ENCODE data around the gene SEPTIN2. TPM values are rescaled to one million over a fixed set of nuclear protein-coding genes. Genes with fewer than 3 reads are reported as not detected.

SEPTIN2 gene
- total and polyA plus RNA-seq, 5 donors from 2014 or later, result 131 to 191 (median 160) TPM

DNA sequence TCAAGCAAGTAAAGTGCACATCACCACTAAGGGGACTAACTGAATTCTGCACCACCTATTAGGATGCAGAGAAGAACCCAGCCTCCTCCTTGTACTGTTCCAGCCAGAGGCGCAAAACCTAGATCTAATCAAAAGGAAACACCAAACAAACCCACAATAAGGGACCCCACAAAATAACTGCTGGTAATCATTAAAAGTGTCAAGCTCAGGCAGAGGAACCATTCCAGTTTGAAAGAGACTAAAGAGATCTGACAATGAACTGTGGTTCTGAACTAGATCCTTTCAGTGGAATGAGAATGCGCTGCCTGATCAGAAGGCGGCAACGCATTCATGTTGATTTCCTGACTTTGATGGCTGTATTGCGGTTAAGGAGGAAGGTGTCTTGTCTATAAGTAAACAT, 17.1 kb upstream of the SEPTIN2 start:
- H3K4me3 ChIP-seq (ENCODE audit: low read depth, low read length), result peak overlapping the region; percentile 55
- H3K36me3 ChIP-seq (ENCODE audit: control insufficient read depth, insufficient read depth, low read length), result peaks cover 7% of the 10 kb centered on the region
- H3K27me3 ChIP-seq (ENCODE audit: control insufficient read depth, insufficient read depth, low read length), result no peaks in the 10 kb centered on the region
- H3K9me3 Mint-ChIP-seq, result no peaks in the 10 kb centered on the region
- peaks cover 32 to 70% (median 56%) of the 10 kb centered on the region in 4 donors for H3K4me1 Mint-ChIP-seq
- H3K27ac Mint-ChIP-seq, result peak overlapping the region; percentile 1 to 39 (median 28)
- no peaks in the 10 kb centered on the region for H3K9me3 ChIP-seq (ENCODE audit: control insufficient read depth in 2 of 2, low read length in 2 of 2)
- ATAC-seq (ENCODE audit: low read depth in 2 of 2) (peak; percentile 31 to 39), DNase-seq (peak in 1 of 3 donors; percentile 26)
- no peak overlapping the region for H3K27ac ChIP-seq (ENCODE audit: insufficient read depth, low read length, poor library complexity, severe bottlenecking)
- H3K27me3 Mint-ChIP-seq, result no peaks in the 10 kb centered on the region
- peaks cover 20% of the 10 kb centered on the region for H3K4me1 ChIP-seq (ENCODE audit: control insufficient read depth, insufficient read depth, low read length, poor library complexity, severe bottlenecking)
- H3K4me3 Mint-ChIP-seq, result peak overlapping the region; percentile 17 to 70 (median 62)
- H3K36me3 Mint-ChIP-seq, result peaks cover 15% of the 10 kb centered on the region

DNA sequence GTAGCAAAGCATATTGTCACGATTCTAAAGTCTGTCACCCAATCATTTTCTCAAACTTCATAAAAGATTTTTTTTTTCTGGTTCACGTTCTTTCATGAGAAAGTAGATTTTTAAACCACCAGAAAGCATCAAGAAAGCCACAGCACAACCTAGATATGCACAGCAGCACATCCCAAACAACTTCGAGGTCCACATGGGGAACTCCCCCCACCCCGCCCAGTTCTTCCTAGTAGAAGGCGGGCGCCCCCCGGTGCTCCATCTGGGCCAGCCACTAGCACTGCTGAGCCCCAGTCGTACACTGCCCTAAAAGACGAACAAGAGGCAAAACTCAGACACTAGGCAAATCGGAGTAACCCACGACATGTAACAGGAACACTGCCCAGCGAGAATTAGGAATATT, 15.7 kb upstream of the SEPTIN2 start:
- Mint-ChIP-seq H3K27ac (peak overlapping the region in 1 of 3 donors; percentile 60), H3K4me1 (peaks cover 31 to 76% (median 60%) of the 10 kb centered on the region in 4 donors), H3K4me3 (peak overlapping the region in 3 of 4 donors; percentile 4 to 38 (median 37)), H3K36me3 (peaks cover 15% of the 10 kb centered on the region), H3K9me3 (no peaks in the 10 kb centered on the region), H3K27me3 (no peaks in the 10 kb centered on the region)
- no peak for DNase-seq
- H3K4me1 ChIP-seq (ENCODE audit: control insufficient read depth, insufficient read depth, low read length, poor library complexity, severe bottlenecking), result peaks cover 20% of the 10 kb centered on the region
- H3K9me3 ChIP-seq (ENCODE audit: control insufficient read depth in 2 of 2, low read length in 2 of 2), result no peaks in the 10 kb centered on the region
- no peak for ATAC-seq (ENCODE audit: low read depth in 2 of 2)
- no peak overlapping the region for H3K4me3 ChIP-seq (ENCODE audit: low read depth, low read length)
- peaks cover 7% of the 10 kb centered on the region for H3K36me3 ChIP-seq (ENCODE audit: control insufficient read depth, insufficient read depth, low read length)
- no peak overlapping the region for H3K27ac ChIP-seq (ENCODE audit: insufficient read depth, low read length, poor library complexity, severe bottlenecking)
- no peaks in the 10 kb centered on the region for H3K27me3 ChIP-seq (ENCODE audit: control insufficient read depth, insufficient read depth, low read length)

- Histone ChIP-seq H3K36me3 (ENCODE audit: control insufficient read depth, insufficient read depth, low read length) (peaks cover 5% of the 10 kb centered on the region), H3K27ac (ENCODE audit: insufficient read depth, low read length, poor library complexity, severe bottlenecking) (no peak overlapping the region), H3K27me3 (ENCODE audit: control insufficient read depth, insufficient read depth, low read length) (no peaks in the 10 kb centered on the region), H3K4me3 (ENCODE audit: low read depth, low read length) (no peak overlapping the region), H3K9me3 (ENCODE audit: control insufficient read depth in 2 of 2, low read length in 2 of 2) (no peaks in the 10 kb centered on the region), H3K4me1 (ENCODE audit: control insufficient read depth, insufficient read depth, low read length, poor library complexity, severe bottlenecking) (peaks cover 20% of the 10 kb centered on the region)
- H3K27ac Mint-ChIP-seq, result no peak overlapping the region
- no peaks in the 10 kb centered on the region for H3K9me3 Mint-ChIP-seq
- DNase-seq, result no peak
- H3K4me3 Mint-ChIP-seq, result no peak overlapping the region
- H3K27me3 Mint-ChIP-seq, result no peaks in the 10 kb centered on the region
- peaks cover 5% of the 10 kb centered on the region for H3K36me3 Mint-ChIP-seq
- H3K4me1 Mint-ChIP-seq, result peaks cover 21 to 68% (median 52%) of the 10 kb centered on the region in 4 donors
- ATAC-seq (ENCODE audit: low read depth in 2 of 2), result no peak
Measured at GRCh38 chr2:241302083-241302482, 13.6 kb upstream of the SEPTIN2 start.

- no peak for ATAC-seq (ENCODE audit: low read depth in 2 of 2)
- no peaks in the 10 kb centered on the region for H3K9me3 Mint-ChIP-seq
- H3K27me3 Mint-ChIP-seq, result no peaks in the 10 kb centered on the region
- Histone ChIP-seq H3K4me1 (ENCODE audit: control insufficient read depth, insufficient read depth, low read length, poor library complexity, severe bottlenecking) (peaks cover 20% of the 10 kb centered on the region), H3K4me3 (ENCODE audit: low read depth, low read length) (no peak overlapping the region), H3K36me3 (ENCODE audit: control insufficient read depth, insufficient read depth, low read length) (no peaks in the 10 kb centered on the region), H3K27me3 (ENCODE audit: control insufficient read depth, insufficient read depth, low read length) (no peaks in the 10 kb centered on the region), H3K27ac (ENCODE audit: insufficient read depth, low read length, poor library complexity, severe bottlenecking) (no peak overlapping the region), H3K9me3 (ENCODE audit: control insufficient read depth in 2 of 2, low read length in 2 of 2) (no peaks in the 10 kb centered on the region)
- peaks cover 17 to 68% (median 50%) of the 10 kb centered on the region in 4 donors for H3K4me1 Mint-ChIP-seq
- no peak for DNase-seq
- peak overlapping the region; percentile 46 to 64 (median 64) for H3K27ac Mint-ChIP-seq
- peak overlapping the region in 2 of 4 donors; percentile 13 to 40 for H3K4me3 Mint-ChIP-seq
- no peaks in the 10 kb centered on the region for H3K36me3 Mint-ChIP-seq
Measured at GRCh38 chr2:241302759-241303651, 12.7 kb upstream of the SEPTIN2 start.

DNA sequence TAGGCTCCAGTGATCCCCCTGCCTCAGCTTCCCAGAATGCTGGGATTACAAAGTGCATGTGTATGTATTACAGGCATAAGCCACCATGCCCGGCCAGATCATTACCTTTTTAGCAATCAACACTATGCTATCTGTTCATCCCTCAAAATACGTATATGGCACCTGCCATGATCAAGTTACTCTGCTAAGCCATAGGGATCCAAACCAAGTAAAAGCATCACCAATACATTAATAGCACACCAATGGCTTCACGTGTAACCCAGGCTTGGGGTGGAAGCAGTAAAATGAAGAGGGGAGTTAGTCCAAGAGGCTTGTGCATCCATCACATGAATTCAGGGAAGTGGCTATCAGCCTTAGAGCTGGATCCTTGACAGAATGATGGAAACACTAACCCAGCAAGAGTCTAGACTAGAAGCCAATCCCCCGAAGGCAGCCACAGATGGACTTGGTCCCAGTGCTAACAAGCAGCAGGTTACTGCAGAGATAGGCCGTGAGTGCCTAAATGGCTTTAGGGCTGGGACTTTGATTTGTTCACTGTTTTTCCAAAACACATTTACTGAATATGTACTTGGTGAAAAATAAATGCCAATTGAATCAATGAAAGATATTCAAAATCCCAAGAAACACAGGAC, 11.6 kb upstream of the SEPTIN2 start:
- no peak overlapping the region for H3K4me3 ChIP-seq (ENCODE audit: low read depth, low read length)
- H3K4me1 Mint-ChIP-seq, result peaks cover 10 to 71% (median 49%) of the 10 kb centered on the region in 4 donors
- no peak overlapping the region for H3K27ac ChIP-seq (ENCODE audit: insufficient read depth, low read length, poor library complexity, severe bottlenecking)
- no peaks in the 10 kb centered on the region for H3K27me3 ChIP-seq (ENCODE audit: control insufficient read depth, insufficient read depth, low read length)
- H3K9me3 Mint-ChIP-seq, result no peaks in the 10 kb centered on the region
- peaks cover 10% of the 10 kb centered on the region for H3K36me3 Mint-ChIP-seq
- H3K4me1 ChIP-seq (ENCODE audit: control insufficient read depth, insufficient read depth, low read length, poor library complexity, severe bottlenecking), result peaks cover 12% of the 10 kb centered on the region
- no peak overlapping the region for H3K4me3 Mint-ChIP-seq
- H3K27ac Mint-ChIP-seq, result peak overlapping the region in 1 of 3 donors; percentile 64
- no peaks in the 10 kb centered on the region for H3K9me3 ChIP-seq (ENCODE audit: control insufficient read depth in 2 of 2, low read length in 2 of 2)
- no peaks in the 10 kb centered on the region for H3K27me3 Mint-ChIP-seq
- ATAC-seq (ENCODE audit: low read depth in 2 of 2) (no peak), DNase-seq (no peak)
- peaks cover 3% of the 10 kb centered on the region for H3K36me3 ChIP-seq (ENCODE audit: control insufficient read depth, insufficient read depth, low read length)

GRCh38 chr2:241307055-241307454, 8.7 kb upstream of the SEPTIN2 start:
- no peaks in the 10 kb centered on the region for H3K27me3 Mint-ChIP-seq
- no peak overlapping the region for H3K27ac Mint-ChIP-seq
- no peak for ATAC-seq (ENCODE audit: low read depth in 2 of 2)
- Histone ChIP-seq H3K9me3 (ENCODE audit: control insufficient read depth in 2 of 2, low read length in 2 of 2) (no peaks in the 10 kb centered on the region), H3K4me3 (ENCODE audit: low read depth, low read length) (no peak overlapping the region), H3K27me3 (ENCODE audit: control insufficient read depth, insufficient read depth, low read length) (no peaks in the 10 kb centered on the region), H3K36me3 (ENCODE audit: control insufficient read depth, insufficient read depth, low read length) (peaks cover 3% of the 10 kb centered on the region), H3K4me1 (ENCODE audit: control insufficient read depth, insufficient read depth, low read length, poor library complexity, severe bottlenecking) (peaks cover 23% of the 10 kb centered on the region), H3K27ac (ENCODE audit: insufficient read depth, low read length, poor library complexity, severe bottlenecking) (no peak overlapping the region)
- H3K36me3 Mint-ChIP-seq, result peaks cover 11% of the 10 kb centered on the region
- DNase-seq, result no peak
- no peaks in the 10 kb centered on the region for H3K9me3 Mint-ChIP-seq
- H3K4me3 Mint-ChIP-seq, result peak overlapping the region in 1 of 4 donors; percentile 24
- peaks cover 24 to 75% (median 60%) of the 10 kb centered on the region in 4 donors for H3K4me1 Mint-ChIP-seq

GRCh38 chr2:241308267-241308666, 7.5 kb upstream of the SEPTIN2 start:
- Histone ChIP-seq H3K27me3 (ENCODE audit: control insufficient read depth, insufficient read depth, low read length) (no peaks in the 10 kb centered on the region), H3K4me3 (ENCODE audit: low read depth, low read length) (no peak overlapping the region)

More at GRCh38 chr2:241308267-241308666, 7.5 kb upstream of the SEPTIN2 start:
- H3K27me3 Mint-ChIP-seq, result no peaks in the 10 kb centered on the region
- no peak overlapping the region for H3K4me3 Mint-ChIP-seq
- Histone ChIP-seq H3K4me1 (ENCODE audit: control insufficient read depth, insufficient read depth, low read length, poor library complexity, severe bottlenecking) (peaks cover 23% of the 10 kb centered on the region), H3K36me3 (ENCODE audit: control insufficient read depth, insufficient read depth, low read length) (peaks cover 3% of the 10 kb centered on the region), H3K27ac (ENCODE audit: insufficient read depth, low read length, poor library complexity, severe bottlenecking) (no peak overlapping the region), H3K9me3 (ENCODE audit: control insufficient read depth in 2 of 2, low read length in 2 of 2) (no peaks in the 10 kb centered on the region)
- no peak for ATAC-seq (ENCODE audit: low read depth in 2 of 2)
- DNase-seq, result no peak
- H3K27ac Mint-ChIP-seq, result no peak overlapping the region
- H3K9me3 Mint-ChIP-seq, result no peaks in the 10 kb centered on the region
- peaks cover 25 to 74% (median 59%) of the 10 kb centered on the region in 4 donors for H3K4me1 Mint-ChIP-seq
- peaks cover 11% of the 10 kb centered on the region for H3K36me3 Mint-ChIP-seq

Data from CD4-positive, CD25-positive, alpha-beta regulatory T cell (primary cell).